Endometrial microvascular endothelial cells (primary cell): ENCODE data around the gene HAPLN3. TPM values are rescaled to one million over a fixed set of nuclear protein-coding genes. Genes with fewer than 3 reads are reported as not detected.
"Not testable (repeated sequence)": the region's sequence is repeated elsewhere in the genome, so short reads cannot be mapped to it uniquely, and the experiment has no call there.

Source experiments
- in situ Hi-C: cut with HindIII; loops from 2 replicates; pipeline ENCODE4 v1.10.0; 2017; ENCODE audit warnings: low sequenced_read_pairs, low pct_unique_long_range_greater_than_20kb; ENCODE audit errors: inconsistent ontology term
- total RNA-seq: library from RNA; depleted of rRNA; stranded (reverse); fragments of >200 nt; gene quantifications from one replicate; pipeline ENCODE4 v1.2.3, GENCODE V29; 2015; ENCODE audit errors: inconsistent ontology term

HAPLN3 gene
- 1.9 TPM for total RNA-seq

- in situ Hi-C loops: no loop called here
Observed at GRCh38 chr15:88894819-88895767, at the start of gene HAPLN3. HAPLN3 (minus strand) TSS chr15:88895544; CDS start chr15:88887298, 8,246 bp downstream.

- in situ Hi-C loops: no loop called here
Observed at GRCh38 chr15:88940110-88940675, 44.8 kb upstream of the HAPLN3 start.

- in situ Hi-C loops: no loop called here
Observed at GRCh38 chr15:88939486-88939806, 44.1 kb upstream of the HAPLN3 start.

- in situ Hi-C loops: no loop called here
Observed at GRCh38 chr15:88938802-88939485, 43.6 kb upstream of the HAPLN3 start.

- in situ Hi-C loops: not testable (repeated sequence)
Observed at GRCh38 chr15:88934449-88934848, 39.1 kb upstream of the HAPLN3 start.

GRCh38 chr15:88932875-88933330, 37.6 kb upstream of the HAPLN3 start:
- in situ Hi-C loops: no loop called here

- in situ Hi-C loops: no loop called here
Observed at GRCh38 chr15:88932271-88932874, 37.0 kb upstream of the HAPLN3 start.

- in situ Hi-C loops: no loop called here
Observed at GRCh38 chr15:88930579-88930978, 35.2 kb upstream of the HAPLN3 start.

- in situ Hi-C loops: not testable (repeated sequence)
Observed at GRCh38 chr15:88929358-88930098, 34.2 kb upstream of the HAPLN3 start.

- in situ Hi-C loops: not testable (repeated sequence)
Observed at GRCh38 chr15:88928192-88928591, 32.8 kb upstream of the HAPLN3 start.

- in situ Hi-C loops: not testable (repeated sequence)
Observed at GRCh38 chr15:88925648-88926047, 30.3 kb upstream of the HAPLN3 start.

GRCh38 chr15:88920892-88921435, 25.6 kb upstream of the HAPLN3 start:
- in situ Hi-C loops: not testable (repeated sequence)

- in situ Hi-C loops: no loop called here
Observed at GRCh38 chr15:88920186-88920891, 25.0 kb upstream of the HAPLN3 start.

GRCh38 chr15:88918738-88919137, 23.4 kb upstream of the HAPLN3 start:
- in situ Hi-C loops: no loop called here

GRCh38 chr15:88917760-88918159, 22.4 kb upstream of the HAPLN3 start:
- in situ Hi-C loops: no loop called here

GRCh38 chr15:88915354-88915753, 20.0 kb upstream of the HAPLN3 start:
- in situ Hi-C loops: no loop called here

- in situ Hi-C loops: no loop called here
Observed at GRCh38 chr15:88913850-88914169, 18.5 kb upstream of the HAPLN3 start.
